Activated CD4-positive, alpha-beta memory T cell treated with anti-CD3 and anti-CD28 coated beads for 36 hours (primary cell): ENCODE results near the gene P3H4. TPM values are rescaled to one million over a fixed set of nuclear protein-coding genes. Genes with fewer than 3 reads are reported as not detected.

Source experiments
- CTCF ChIA-PET: fragments of 350-600 bp; sonication (Branson Sonifier 250); formaldehyde crosslinking; loops from one replicate; lab custom pipeline; 2021; ENCODE audit warnings: antibody characterized with exemption, inconsistent platforms; lab: Charles Lee
- POLR2A ChIA-PET: fragments of 350-600 bp; sonication (Branson Sonifier 250); formaldehyde crosslinking; loops from one replicate; lab custom pipeline; 2021; ENCODE audit warnings: antibody characterized with exemption; lab: Charles Lee
- DNase-seq: peaks from one replicate; pipeline ENCODE4 v3.0.0-alpha.2; 2020
- H3K27ac Mint-ChIP-seq: one replicate; pipeline ENCODE4 v1.8.0; 2021; ENCODE audit warnings: mixed read lengths
- H3K27me3 Mint-ChIP-seq: one replicate; pipeline ENCODE4 v1.8.0; 2021; ENCODE audit warnings: mixed read lengths
- H3K36me3 Mint-ChIP-seq: one replicate; pipeline ENCODE4 v1.8.0; 2021; ENCODE audit warnings: mixed read lengths
- H3K4me1 Mint-ChIP-seq: one replicate; pipeline ENCODE4 v1.8.0; 2021; ENCODE audit warnings: low read depth, mixed read lengths
- H3K4me3 Mint-ChIP-seq: one replicate; pipeline ENCODE4 v1.8.0; 2021; ENCODE audit warnings: mild to moderate bottlenecking, mixed read lengths
- H3K9me3 Mint-ChIP-seq: one replicate; pipeline ENCODE4 v1.8.0; 2021; ENCODE audit warnings: mixed read lengths
- intact Hi-C: fragments of 100-400 bp; cut with micrococcal nuclease; formaldehyde crosslinking; loops from one replicate; pipeline ENCODE4 v1.15.1; 2023
- total RNA-seq, 2 experiments: library from RNA; stranded (reverse); gene quantifications; one replicate each; pipeline ENCODE4 v1.2.3, GENCODE V29; 2021

Gene P3H4
- total RNA-seq, 2 experiments from 2014 or later: 2.5 to 2.9 TPM

DNA sequence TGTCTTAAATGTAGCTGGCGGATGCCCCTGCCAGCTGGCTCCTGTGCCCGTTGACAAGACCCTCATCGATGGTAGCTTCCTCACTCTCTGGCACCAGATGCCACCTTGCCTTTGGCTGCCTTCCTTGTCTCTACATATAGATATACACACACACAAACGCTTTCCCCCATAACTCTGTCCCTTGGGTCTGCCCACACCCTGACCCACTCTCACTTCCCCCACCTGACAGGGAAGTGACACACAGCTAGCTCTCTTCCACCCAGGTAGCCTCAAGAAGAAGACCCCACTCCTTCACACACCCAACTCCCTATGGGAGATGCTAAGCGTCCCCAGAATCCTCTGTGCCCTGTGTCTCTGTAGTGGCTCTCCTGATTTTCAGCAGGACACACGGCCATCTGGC, 50.9 kb downstream of the P3H4 start:
- CTCF ChIA-PET: no interaction called here
- Mint-ChIP-seq H3K4me1 (no peaks in the 10 kb centered on the region), H3K27ac (no peak overlapping the region), H3K9me3 (no peaks in the 10 kb centered on the region), H3K4me3 (no peak overlapping the region), H3K27me3 (no peaks in the 10 kb centered on the region), H3K36me3 (no peaks in the 10 kb centered on the region)
- POLR2A ChIA-PET: no interaction called here
- intact Hi-C loops: no loop called here
- DNase-seq: no peak

DNA sequence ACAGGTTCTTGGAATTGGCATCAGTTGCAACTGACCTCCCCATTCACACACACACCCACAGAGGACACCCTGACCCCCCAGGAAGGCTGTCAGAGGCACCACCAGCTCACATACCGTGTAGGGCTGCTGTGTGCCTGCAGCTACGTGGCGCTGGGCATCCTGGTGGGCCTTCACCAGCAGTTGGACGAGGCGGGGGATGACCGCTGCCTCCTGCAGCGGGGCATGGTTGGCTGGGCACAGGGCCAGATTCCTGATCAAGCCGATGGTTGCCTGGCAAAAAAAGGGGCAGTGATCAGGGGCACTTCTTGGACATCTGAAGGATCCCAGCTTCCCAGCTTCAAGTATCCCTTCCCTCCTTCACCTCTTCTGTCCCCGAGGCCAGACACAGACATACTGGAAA, 53.1 kb downstream of the P3H4 start:
- Mint-ChIP-seq H3K9me3 (no peaks in the 10 kb centered on the region), H3K4me1 (no peaks in the 10 kb centered on the region), H3K4me3 (no peak overlapping the region), H3K27me3 (no peaks in the 10 kb centered on the region), H3K27ac (no peak overlapping the region), H3K36me3 (no peaks in the 10 kb centered on the region)
- ChIA-PET POLR2A (no interaction called here), CTCF (no interaction called here)
- no peak for DNase-seq
- intact Hi-C loops: no loop called here

DNA sequence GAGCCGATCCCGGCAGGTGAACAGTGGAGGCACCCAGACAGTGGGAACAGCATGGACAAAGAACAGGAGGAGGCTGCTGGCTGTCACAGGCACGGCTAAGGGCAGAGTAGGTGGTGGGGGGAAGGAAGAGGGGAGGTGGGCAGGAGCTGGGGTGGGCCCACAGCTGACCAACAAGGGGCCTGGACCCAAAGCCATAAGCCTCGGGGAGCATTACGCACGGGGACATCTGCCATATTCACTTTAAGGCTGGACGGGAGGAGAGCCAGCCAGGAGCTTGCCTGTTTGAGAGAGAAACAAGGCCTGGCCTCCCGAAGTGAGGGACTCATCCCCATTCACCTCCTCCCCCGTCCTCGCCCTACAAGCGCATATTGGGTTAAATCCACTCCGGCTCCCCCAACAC, 57.7 kb downstream of the P3H4 start:
- POLR2A ChIA-PET: no interaction called here
- Mint-ChIP-seq H3K27ac (no peak overlapping the region), H3K9me3 (no peaks in the 10 kb centered on the region), H3K4me3 (no peak overlapping the region), H3K36me3 (no peaks in the 10 kb centered on the region), H3K27me3 (no peaks in the 10 kb centered on the region), H3K4me1 (no peaks in the 10 kb centered on the region)
- CTCF ChIA-PET: no interaction called here
- no peak for DNase-seq
- intact Hi-C loops: no loop called here

Other genes with a start within 250 kb of the P3H4 start
- not detected for gene KRT9, start 239.9 kb downstream of the P3H4 start, total RNA-seq
- gene KRT14, start 225.1 kb downstream of the P3H4 start, total RNA-seq: not detected
- gene KRT16, start 199.2 kb downstream of the P3H4 start, total RNA-seq: not detected
- not detected for gene KRT17, start 187.4 kb downstream of the P3H4 start, total RNA-seq
- 1,000 to 10,000 TPM; 1,052 to 1,072 TPM for gene EIF1, start 123.1 kb downstream of the P3H4 start, total RNA-seq
- gene GAST, start 99.6 kb downstream of the P3H4 start, total RNA-seq: not detected
- not detected for gene HAP1, start 77.3 kb downstream of the P3H4 start, total RNA-seq
- gene JUP, start 25.2 kb downstream of the P3H4 start, total RNA-seq: under 1 TPM; 0.12 to 0.29 TPM
- 1 to 10 TPM in 1 of 2 experiments, under 1 TPM in 1; 0.76 to 1.4 TPM for gene FKBP10, start 1.1 kb upstream of the P3H4 start, total RNA-seq
- gene NT5C3B, start 24.3 kb upstream of the P3H4 start, total RNA-seq: 10 to 100 TPM; 29.0 to 29.5 TPM
- under 1 TPM; 0.12 to 0.29 TPM for gene KLHL10, start 25.9 kb upstream of the P3H4 start, total RNA-seq
- 10 to 100 TPM; 23.6 to 25.2 TPM for gene KLHL11, start 53.5 kb upstream of the P3H4 start, total RNA-seq
- gene ACLY, start 107.0 kb upstream of the P3H4 start, total RNA-seq: 100 to 1,000 TPM; 186 to 203 TPM
- 1 to 10 TPM in 1 of 2 experiments, under 1 TPM in 1; 0.77 to 1.4 TPM for gene ODAD4, start 118.7 kb upstream of the P3H4 start, total RNA-seq
- 10 to 100 TPM; 66.6 to 68.0 TPM for gene CNP, start 154.8 kb upstream of the P3H4 start, total RNA-seq
- 10 to 100 TPM; 79.7 to 80.9 TPM for gene DNAJC7, start 205.5 kb upstream of the P3H4 start, total RNA-seq
- gene NKIRAS2, start 208.1 kb upstream of the P3H4 start, total RNA-seq: 10 to 100 TPM; 15.6 to 16.1 TPM
- under 1 TPM; 0.15 to 0.26 TPM for gene C17orf113, start 238.7 kb upstream of the P3H4 start, total RNA-seq